NT2/D1 (cell line): ENCODE data around the gene PDLIM5.
A peak's percentile ranks its signal among the peaks of the same experiment; 100 is the strongest.

ENCODE experiments used
- DNase-seq: peaks from one replicate; pipeline ENCODE4 v3.0.0-alpha.2; 2011; ENCODE audit warnings: low read depth, low spot score
- H3K27me3 ChIP-seq: 2 replicates; pipeline ENCODE4 v1.6.0; 2011; ENCODE audit warnings: mild to moderate bottlenecking; ENCODE audit not compliant: insufficient read length, insufficient read depth
- H3K36me3 ChIP-seq: 2 replicates; pipeline ENCODE4 v1.6.1; 2011; ENCODE audit warnings: mild to moderate bottlenecking, low read length, mixed read lengths; ENCODE audit not compliant: insufficient read depth, insufficient read length
- H3K4me1 ChIP-seq: 2 replicates; pipeline ENCODE4 v1.5.1; 2011; ENCODE audit not compliant: insufficient read depth, insufficient read length
- H3K4me3 ChIP-seq: 2 replicates; pipeline ENCODE4 v1.5.1; 2011; ENCODE audit warnings: low read depth; ENCODE audit not compliant: insufficient read length
- H3K9ac ChIP-seq: 2 replicates; pipeline ENCODE4 v1.6.0; 2011; ENCODE audit warnings: low read depth; ENCODE audit not compliant: insufficient read length
- H3K9me3 ChIP-seq: 2 replicates; pipeline ENCODE4 v1.5.1; 2011; ENCODE audit warnings: mild to moderate bottlenecking, low read length; ENCODE audit not compliant: insufficient read depth
- SUZ12 ChIP-seq: IDR thresholded peaks from 2 replicates; pipeline ENCODE4 v1.6.1; 2011; ENCODE audit not compliant: insufficient read length, insufficient read depth; ENCODE audit errors: extremely low read depth
- YY1 ChIP-seq: IDR thresholded peaks from 2 replicates; pipeline ENCODE4 v1.6.1; 2011; ENCODE audit not compliant: insufficient read length, insufficient read depth
- ZNF274 ChIP-seq: IDR thresholded peaks from 2 replicates; pipeline ENCODE4 v1.6.1; 2011; ENCODE audit warnings: mild to moderate bottlenecking, low read depth, low read length

Gene PDLIM5

GRCh38 chr4:94574050-94574449 is 122.3 kb downstream of the PDLIM5 start:
- no peaks in the 10 kb centered on the region for H3K27me3 ChIP-seq
- no peak for TF ChIP-seq SUZ12
- no peak for TF ChIP-seq YY1
- no peak for TF ChIP-seq ZNF274
- DNase-seq, result no peak
- H3K36me3 ChIP-seq, result no peaks in the 10 kb centered on the region
- H3K4me3 ChIP-seq, result no peak overlapping the region
- no peaks in the 10 kb centered on the region for H3K9me3 ChIP-seq
- H3K9ac ChIP-seq, result no peak overlapping the region
- no peaks in the 10 kb centered on the region for H3K4me1 ChIP-seq

DNA sequence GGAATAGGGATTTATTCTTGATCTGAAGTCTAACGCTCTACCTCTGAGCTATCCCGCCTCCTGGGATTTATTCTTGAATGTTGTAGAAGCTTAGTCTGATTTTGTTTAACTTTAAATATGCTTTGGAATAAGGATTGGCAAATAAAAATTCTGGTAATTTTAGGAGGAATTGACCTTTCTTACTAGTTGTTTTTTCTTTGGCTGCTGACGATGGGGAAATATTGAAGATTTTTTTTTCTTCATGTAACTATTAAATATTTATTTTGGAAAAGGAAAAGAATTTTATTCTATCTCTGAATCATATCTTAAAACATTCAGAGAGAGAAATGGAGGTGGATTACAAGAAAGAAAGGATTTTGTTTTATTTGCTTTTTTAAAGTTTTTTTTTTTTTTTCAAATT is 122.9 kb downstream of the PDLIM5 start:
- Histone ChIP-seq H3K27me3 (no peaks in the 10 kb centered on the region), H3K9ac (no peak overlapping the region), H3K4me3 (no peak overlapping the region), H3K4me1 (no peaks in the 10 kb centered on the region), H3K9me3 (no peaks in the 10 kb centered on the region), H3K36me3 (no peaks in the 10 kb centered on the region)
- no peak for DNase-seq
- TF ChIP-seq SUZ12 (no peak), YY1 (no peak), ZNF274 (no peak)

GRCh38 chr4:94575652-94576051 is 123.9 kb downstream of the PDLIM5 start:
- Histone ChIP-seq H3K9me3 (no peaks in the 10 kb centered on the region), H3K9ac (no peak overlapping the region), H3K4me1 (no peaks in the 10 kb centered on the region), H3K27me3 (no peaks in the 10 kb centered on the region), H3K36me3 (no peaks in the 10 kb centered on the region), H3K4me3 (no peak overlapping the region)
- no peak for TF ChIP-seq YY1
- no peak for DNase-seq

GRCh38 chr4:94576210-94576609 is 124.5 kb downstream of the PDLIM5 start:
- no peak overlapping the region for H3K4me3 ChIP-seq
- no peak overlapping the region for H3K9ac ChIP-seq
- H3K9me3 ChIP-seq, result no peaks in the 10 kb centered on the region
- no peak for DNase-seq
- no peaks in the 10 kb centered on the region for H3K27me3 ChIP-seq
- TF ChIP-seq YY1 (no peak), ZNF274 (no peak), SUZ12 (no peak)
- no peaks in the 10 kb centered on the region for H3K36me3 ChIP-seq
- no peaks in the 10 kb centered on the region for H3K4me1 ChIP-seq

- TF ChIP-seq ZNF274 (no peak), YY1 (no peak)
- Histone ChIP-seq H3K9me3 (no peaks in the 10 kb centered on the region), H3K9ac (no peak overlapping the region), H3K36me3 (no peaks in the 10 kb centered on the region), H3K4me3 (no peak overlapping the region), H3K4me1 (no peaks in the 10 kb centered on the region), H3K27me3 (no peaks in the 10 kb centered on the region)
- peak; percentile 42 for DNase-seq
Observed at GRCh38 chr4:94577136-94577535, 125.4 kb downstream of the PDLIM5 start.

DNA sequence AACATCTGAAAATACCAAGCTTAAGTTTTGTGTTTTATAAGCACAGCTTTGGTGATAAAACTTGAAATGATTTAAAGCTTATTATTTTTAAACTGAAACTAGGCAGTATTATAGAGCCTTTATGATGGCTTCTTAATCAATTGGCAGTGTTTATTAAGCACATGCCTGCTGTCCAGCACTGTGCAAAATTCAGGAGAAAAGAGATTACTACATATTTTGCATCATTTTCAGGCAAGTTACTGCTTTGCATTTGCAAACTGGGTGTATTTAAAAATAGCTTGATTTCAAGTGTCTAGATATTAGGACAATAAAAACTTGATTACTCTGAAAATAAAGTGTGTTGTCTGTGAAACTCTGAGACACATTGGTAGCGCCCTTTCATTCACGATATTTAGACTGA is 126.5 kb downstream of the PDLIM5 start:
- no peaks in the 10 kb centered on the region for H3K9me3 ChIP-seq
- no peaks in the 10 kb centered on the region for H3K27me3 ChIP-seq
- TF ChIP-seq SUZ12 (no peak), YY1 (no peak), ZNF274 (no peak)
- H3K4me3 ChIP-seq, result no peak overlapping the region
- H3K36me3 ChIP-seq, result no peaks in the 10 kb centered on the region
- no peaks in the 10 kb centered on the region for H3K4me1 ChIP-seq
- no peak overlapping the region for H3K9ac ChIP-seq
- no peak for DNase-seq

DNA sequence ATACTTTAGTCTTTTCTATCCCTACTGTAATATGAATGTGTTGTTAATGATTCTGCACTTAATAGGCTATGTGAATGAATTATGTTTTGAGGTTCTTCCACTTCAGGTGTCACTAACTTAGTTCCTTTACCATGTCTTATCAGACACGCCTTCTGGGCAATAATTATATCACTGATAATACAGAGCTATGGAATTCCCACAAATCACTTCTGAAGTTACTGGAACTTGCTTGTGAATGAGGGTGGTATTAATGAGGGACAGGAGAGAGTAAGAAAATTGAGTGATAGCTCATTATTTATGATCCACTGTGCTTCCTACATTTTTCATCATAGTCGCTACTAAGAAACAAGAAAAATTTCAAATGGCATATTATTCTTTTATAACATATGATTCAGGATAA is 130.0 kb downstream of the PDLIM5 start:
- TF ChIP-seq SUZ12, result no peak
- TF ChIP-seq YY1, result no peak
- TF ChIP-seq ZNF274, result no peak
- Histone ChIP-seq H3K27me3 (no peaks in the 10 kb centered on the region), H3K4me3 (no peak overlapping the region), H3K36me3 (peaks cover 4% of the 10 kb centered on the region), H3K4me1 (no peaks in the 10 kb centered on the region), H3K9me3 (no peaks in the 10 kb centered on the region), H3K9ac (no peak overlapping the region)
- DNase-seq, result no peak

GRCh38 chr4:94582517-94582916 is 130.8 kb downstream of the PDLIM5 start:
- Histone ChIP-seq H3K9ac (no peak overlapping the region), H3K4me1 (no peaks in the 10 kb centered on the region), H3K36me3 (peaks cover 4% of the 10 kb centered on the region), H3K4me3 (no peak overlapping the region), H3K27me3 (no peaks in the 10 kb centered on the region), H3K9me3 (no peaks in the 10 kb centered on the region)
- no peak for TF ChIP-seq ZNF274
- TF ChIP-seq YY1, result no peak
- no peak for TF ChIP-seq SUZ12
- DNase-seq, result no peak
